Measurements from ENCODE around the gene CPT1B. TPM values are rescaled to one million over a fixed set of nuclear protein-coding genes. Genes with fewer than 3 reads are reported as not detected.

The CPT1B gene
- total RNA-seq, 1 experiment from 2014 or later = 13.1 TPM

DNA sequence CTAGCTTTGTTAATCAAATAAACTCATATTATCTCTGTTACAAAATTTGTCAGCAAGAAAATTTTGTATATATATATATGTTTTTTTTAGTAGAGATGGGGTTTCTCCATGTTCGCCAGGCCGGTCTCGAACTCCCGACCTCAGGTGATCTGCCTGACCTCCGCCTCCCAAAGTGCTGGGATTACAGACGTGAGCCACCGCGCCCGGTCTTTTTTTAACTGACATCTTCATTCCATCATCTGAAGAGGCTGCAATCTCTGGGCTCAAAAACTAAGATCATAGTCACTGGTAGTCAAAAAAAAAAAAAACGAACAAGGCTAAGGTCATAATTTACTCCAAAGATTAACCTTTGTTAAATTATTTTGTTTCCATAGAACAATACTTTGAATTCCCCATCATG, 37.8 kb downstream of the CPT1B start:
- no peak for DNase-seq
- Histone ChIP-seq H3K36me3 (ENCODE audit: low read depth, low read length) (no peaks in the 10 kb centered on the region), H3F3A (ENCODE audit: low read length, unreplicated experiment) (no peaks in the 10 kb centered on the region), H3K4me2 (ENCODE audit: low read length) (no peak overlapping the region), H2AFZ (ENCODE audit: low read length) (no peak overlapping the region), H3K27ac (ENCODE audit: low read length) (peak overlapping the region; percentile 93), H4K20me1 (ENCODE audit: low read length) (no peaks in the 10 kb centered on the region), H3K79me2 (ENCODE audit: low read length) (no peaks in the 10 kb centered on the region), H3K4me3 (ENCODE audit: low read length) (no peak overlapping the region), H3K9ac (ENCODE audit: low read length) (no peak overlapping the region), H3K4me1 (ENCODE audit: insufficient read depth, low read length) (peaks cover 19% of the 10 kb centered on the region), H3K9me3 (ENCODE audit: low read length) (no peaks in the 10 kb centered on the region), H3K9me2 (replicated peaks; ENCODE audit: low read length) (no peaks in the 10 kb centered on the region), H3K27me3 (ENCODE audit: low read length) (no peaks in the 10 kb centered on the region)
- intact Hi-C loops (cut with micrococcal nuclease) = no loop called here
- no peak for ATAC-seq
- ChIA-PET CTCF (no interaction called here), POLR2A (ENCODE audit: unreplicated experiment) (no interaction called here)
- TF ChIP-seq, protein P1, sequence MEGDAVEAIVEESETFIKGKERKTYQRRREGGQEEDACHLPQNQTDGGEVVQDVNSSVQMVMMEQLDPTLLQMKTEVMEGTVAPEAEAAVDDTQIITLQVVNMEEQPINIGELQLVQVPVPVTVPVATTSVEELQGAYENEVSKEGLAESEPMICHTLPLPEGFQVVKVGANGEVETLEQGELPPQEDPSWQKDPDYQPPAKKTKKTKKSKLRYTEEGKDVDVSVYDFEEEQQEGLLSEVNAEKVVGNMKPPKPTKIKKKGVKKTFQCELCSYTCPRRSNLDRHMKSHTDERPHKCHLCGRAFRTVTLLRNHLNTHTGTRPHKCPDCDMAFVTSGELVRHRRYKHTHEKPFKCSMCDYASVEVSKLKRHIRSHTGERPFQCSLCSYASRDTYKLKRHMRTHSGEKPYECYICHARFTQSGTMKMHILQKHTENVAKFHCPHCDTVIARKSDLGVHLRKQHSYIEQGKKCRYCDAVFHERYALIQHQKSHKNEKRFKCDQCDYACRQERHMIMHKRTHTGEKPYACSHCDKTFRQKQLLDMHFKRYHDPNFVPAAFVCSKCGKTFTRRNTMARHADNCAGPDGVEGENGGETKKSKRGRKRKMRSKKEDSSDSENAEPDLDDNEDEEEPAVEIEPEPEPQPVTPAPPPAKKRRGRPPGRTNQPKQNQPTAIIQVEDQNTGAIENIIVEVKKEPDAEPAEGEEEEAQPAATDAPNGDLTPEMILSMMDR (conservative IDR thresholded peaks at IDR 0.05; ENCODE audit: low read depth, low read length) = no peak
- TF ChIP-seq EZH2 (IDR thresholded peaks at IDR 0.05; ENCODE audit: low read length, unreplicated experiment) = no peak
- no peak for TF ChIP-seq EZH2phosphoT487 (IDR thresholded peaks at IDR 0.05; ENCODE audit: borderline replicate concordance, low read length)
- BruUV-seq (replicated peaks) = no TSS peak

DNA sequence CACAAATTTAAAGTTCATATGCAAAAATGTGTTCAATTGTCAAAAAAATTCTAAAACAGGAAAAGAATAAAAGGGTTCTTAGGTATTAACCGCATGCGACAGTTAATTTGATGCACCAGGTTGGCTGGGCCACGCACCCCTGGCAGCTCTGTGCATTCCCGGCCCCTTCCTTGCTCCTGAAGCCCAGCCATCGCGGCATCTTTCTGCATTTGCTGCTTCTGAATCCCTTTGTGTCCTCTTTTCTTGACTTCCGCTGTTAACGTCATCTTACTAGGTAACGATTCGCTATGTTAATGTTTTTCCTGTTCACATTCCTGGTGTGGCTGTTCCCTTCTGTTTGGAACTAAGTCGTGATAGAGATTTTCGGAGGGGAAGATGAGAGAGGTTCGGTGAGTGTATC, 40.5 kb downstream of the CPT1B start:
- no peak overlapping the region for H3K9ac ChIP-seq (ENCODE audit: low read length)
- no peaks in the 10 kb centered on the region for H4K20me1 ChIP-seq (ENCODE audit: low read length)
- H3K4me2 ChIP-seq (ENCODE audit: low read length) = no peak overlapping the region
- H3K79me2 ChIP-seq (ENCODE audit: low read length) = no peaks in the 10 kb centered on the region
- no peaks in the 10 kb centered on the region for H3F3A ChIP-seq (ENCODE audit: low read length, unreplicated experiment)
- H3K9me2 ChIP-seq (replicated peaks; ENCODE audit: low read length) = no peaks in the 10 kb centered on the region
- no peak for DNase-seq
- H3K4me1 ChIP-seq (ENCODE audit: insufficient read depth, low read length) = peaks cover 19% of the 10 kb centered on the region
- intact Hi-C loops (cut with micrococcal nuclease) = no loop called here
- ChIA-PET CTCF (no interaction called here), POLR2A (ENCODE audit: unreplicated experiment) (no interaction called here)
- no peak overlapping the region for H3K4me3 ChIP-seq (ENCODE audit: low read length)
- no peak for ATAC-seq
- no peak overlapping the region for H2AFZ ChIP-seq (ENCODE audit: low read length)
- H3K27me3 ChIP-seq (ENCODE audit: low read length) = no peaks in the 10 kb centered on the region
- no peaks in the 10 kb centered on the region for H3K36me3 ChIP-seq (ENCODE audit: low read depth, low read length)
- H3K9me3 ChIP-seq (ENCODE audit: low read length) = no peaks in the 10 kb centered on the region
- peak overlapping the region; percentile 41; the same call in 1 of the 2 replicates for H3K27ac ChIP-seq (ENCODE audit: low read length)
- no TSS peak for BruUV-seq (replicated peaks)
- TF ChIP-seq, protein P1 (conservative IDR thresholded peaks at IDR 0.05; ENCODE audit: low read depth, low read length) = no peak
- TF ChIP-seq EZH2 (IDR thresholded peaks at IDR 0.05; ENCODE audit: low read length, unreplicated experiment) (no peak), EZH2phosphoT487 (IDR thresholded peaks at IDR 0.05; ENCODE audit: borderline replicate concordance, low read length) (no peak)

DNA sequence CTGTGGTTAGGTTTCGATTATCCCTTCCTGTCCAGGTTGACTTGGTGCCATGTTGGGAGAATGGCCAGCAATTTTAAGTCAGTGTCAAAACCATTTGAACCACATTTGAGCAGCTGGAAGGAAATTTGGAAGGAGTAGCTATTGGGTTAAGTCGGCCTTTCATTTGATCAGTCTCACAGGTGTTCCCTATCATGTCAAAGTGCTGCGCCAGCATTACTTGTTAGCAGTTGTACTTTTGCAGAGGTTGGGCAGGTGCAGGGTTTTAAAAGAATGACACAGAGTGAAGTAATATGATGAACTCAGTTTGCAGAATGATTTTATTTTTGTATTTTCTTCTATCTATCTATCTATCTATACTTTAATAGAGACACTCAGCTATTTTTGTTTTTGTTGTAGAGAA, 42.0 kb downstream of the CPT1B start:
- no TSS peak for BruUV-seq (replicated peaks)
- no peaks in the 10 kb centered on the region for H3F3A ChIP-seq (ENCODE audit: low read length, unreplicated experiment)
- H3K27me3 ChIP-seq (ENCODE audit: low read length) = no peaks in the 10 kb centered on the region
- TF ChIP-seq EZH2phosphoT487 (IDR thresholded peaks at IDR 0.05; ENCODE audit: borderline replicate concordance, low read length) (no peak), EZH2 (IDR thresholded peaks at IDR 0.05; ENCODE audit: low read length, unreplicated experiment) (no peak)
- TF ChIP-seq, protein P1 (conservative IDR thresholded peaks at IDR 0.05; ENCODE audit: low read depth, low read length) = no peak
- H3K4me1 ChIP-seq (ENCODE audit: insufficient read depth, low read length) = peaks cover 21% of the 10 kb centered on the region
- no peaks in the 10 kb centered on the region for H3K79me2 ChIP-seq (ENCODE audit: low read length)
- H3K4me2 ChIP-seq (ENCODE audit: low read length) = no peak overlapping the region
- no peaks in the 10 kb centered on the region for H3K9me3 ChIP-seq (ENCODE audit: low read length)
- no peaks in the 10 kb centered on the region for H4K20me1 ChIP-seq (ENCODE audit: low read length)
- no peak overlapping the region for H3K9ac ChIP-seq (ENCODE audit: low read length)
- H3K9me2 ChIP-seq (replicated peaks; ENCODE audit: low read length) = no peaks in the 10 kb centered on the region
- POLR2A ChIA-PET (ENCODE audit: unreplicated experiment) = no interaction called here
- no peak overlapping the region for H3K27ac ChIP-seq (ENCODE audit: low read length)
- CTCF ChIA-PET = interaction anchor here (0.6 kb wide), 1 partner anchor 9 kb away, joined by 12 read pairs; no protein-coding TSS in a partner anchor
- no peak overlapping the region for H2AFZ ChIP-seq (ENCODE audit: low read length)
- intact Hi-C loops (cut with micrococcal nuclease) = no loop called here
- no peak overlapping the region for H3K4me3 ChIP-seq (ENCODE audit: low read length)
- ATAC-seq = no peak
- no peak for DNase-seq
- H3K36me3 ChIP-seq (ENCODE audit: low read depth, low read length) = no peaks in the 10 kb centered on the region

Measured in PC-3 (cell line).